GM04504 (cell line): ENCODE data around the gene CHPF2.
A peak's percentile ranks its signal among the peaks of the same experiment; 100 is the strongest.

Source experiments
- DNase-seq: peaks from one replicate; pipeline ENCODE4 v3.0.0-alpha.2; 2012; ENCODE audit warnings: low read depth

Gene CHPF2

GRCh38 chr7:151265351-151265931 is 33.2 kb downstream of the CHPF2 start:
- no peak for DNase-seq

- no peak for DNase-seq
These were observed 37.2 kb downstream of the CHPF2 start for GRCh38 chr7:151269511-151269910.

- DNase-seq, result no peak
These were observed 39.5 kb downstream of the CHPF2 start for GRCh38 chr7:151271699-151272355.

GRCh38 chr7:151272405-151272804 is 40.1 kb downstream of the CHPF2 start:
- DNase-seq, result no peak

- no peak for DNase-seq
These were observed 40.6 kb downstream of the CHPF2 start for GRCh38 chr7:151272877-151273276.

- DNase-seq, result no peak
These were observed 41.5 kb downstream of the CHPF2 start for GRCh38 chr7:151273651-151274390.

- no peak for DNase-seq
These were observed 42.1 kb downstream of the CHPF2 start for GRCh38 chr7:151274396-151274795.

GRCh38 chr7:151274936-151275812 is 42.9 kb downstream of the CHPF2 start:
- DNase-seq, result no peak

GRCh38 chr7:151275813-151276577 is 43.7 kb downstream of the CHPF2 start:
- DNase-seq, result no peak

- DNase-seq, result peak; percentile 21
These were observed 44.6 kb downstream of the CHPF2 start for GRCh38 chr7:151276666-151277590.

GRCh38 chr7:151277631-151278030 is 45.3 kb downstream of the CHPF2 start:
- DNase-seq, result no peak

GRCh38 chr7:151278949-151279348 is 46.7 kb downstream of the CHPF2 start:
- no peak for DNase-seq

GRCh38 chr7:151279868-151280267 is 47.6 kb downstream of the CHPF2 start:
- no peak for DNase-seq

- no peak for DNase-seq
These were observed 48.2 kb downstream of the CHPF2 start for GRCh38 chr7:151280388-151281019.

GRCh38 chr7:151281686-151282085 is 49.4 kb downstream of the CHPF2 start:
- no peak for DNase-seq

- DNase-seq, result no peak
These were observed 49.8 kb downstream of the CHPF2 start for GRCh38 chr7:151282111-151282510.

- no peak for DNase-seq
These were observed 51.0 kb downstream of the CHPF2 start for GRCh38 chr7:151283302-151283701.

GRCh38 chr7:151286148-151286547 is 53.9 kb downstream of the CHPF2 start:
- DNase-seq, result no peak
